HCT116 (cell line): ENCODE data around the gene KCNE4. TPM values are rescaled to one million over a fixed set of nuclear protein-coding genes. Genes with fewer than 3 reads are reported as not detected.

Experiments
- ATAC-seq: fragments of 200-7000 bp; cut with Tn5 transposase; 2 replicates; pipeline ENCODE4 v1.9.1; 2020; ENCODE audit warnings: mild to moderate bottlenecking, moderate library complexity
- BruUV-seq: library from RNA; stranded (reverse); fragments of 400-500 nt; replicated peaks from 2 replicates; lab custom pipeline; 2021; lab: Mats Ljungman, UMichigan
- CTCF ChIA-PET: fragments of 300-600 bp; sonication (Branson Sonifier 250); formaldehyde crosslinking; loops from one replicate; lab custom pipeline; 2021; ENCODE audit warnings: antibody characterized with exemption; lab: Charles Lee
- POLR2A ChIA-PET: fragments of 300-600, 350-600 bp; sonication (Branson Sonifier 250); formaldehyde crosslinking; loops from one replicate; lab custom pipeline; 2021; ENCODE audit warnings: antibody characterized with exemption; lab: Charles Lee
- RAD21 ChIA-PET, 2 experiments: fragments of 300-600 bp; sonication (Branson Sonifier 250); formaldehyde crosslinking; loops; one replicate each; lab custom pipeline; 2023; ENCODE audit warnings: low total read pairs in 2 of 2; ENCODE audit not compliant: uncharacterized antibody in 2 of 2, unreplicated experiment in 2 of 2, low non-redundant PET in 1 of 2; lab: Charles Lee
- DNase-seq: peaks from one replicate; pipeline ENCODE4 v3.0.0-alpha.2; 2010; ENCODE audit warnings: low read depth, low spot score
- H2AFZ ChIP-seq: fragments of 200-600 bp; shearing (Covaris generic), sonication (generic); 2 replicates; pipeline ENCODE4 v1.6.1; 2017; ENCODE audit warnings: low read depth, mixed run types, mixed read lengths, antibody characterized with exemption, low read length; ENCODE audit not compliant: poor library complexity, severe bottlenecking
- H3K27ac ChIP-seq: 2 replicates; pipeline ENCODE4 v1.5.1; 2012; ENCODE audit warnings: low read depth, low read length
- H3K27me3 ChIP-seq: fragments of 200-600 bp; sonication (generic); 2 replicates; pipeline ENCODE4 v1.6.1; 2016; ENCODE audit warnings: mixed run types, low read length, mixed read lengths; ENCODE audit not compliant: insufficient read depth
- H3K36me3 ChIP-seq, 2 experiments: fragments of 200-500 bp in 1 of 2; fragments of 200-600 bp in 1 of 2; sonication (Bioruptor generic) in 1 of 2; sonication (generic) in 1 of 2; 2 replicates each; pipeline versions ENCODE4 v1.5.1 to v1.6.1; 2014 to 2016; ENCODE audit warnings: low read length in 2 of 2, inconsistent platforms in 1 of 2, mixed read lengths in 1 of 2, mixed run types in 1 of 2; ENCODE audit not compliant: insufficient read depth in 2 of 2, control insufficient read depth in 1 of 2
- H3K4me1 ChIP-seq, 2 experiments: fragments of 200-600 bp in 1 of 2; sonication (generic) in 1 of 2; 2 replicates each; pipeline versions ENCODE4 v1.5.1 to v1.6.1; 2012 to 2017; ENCODE audit warnings: low read length in 2 of 2, inconsistent platforms in 1 of 2, mild to moderate bottlenecking in 1 of 2, mixed read lengths in 1 of 2, mixed run types in 1 of 2, moderate library complexity in 1 of 2; ENCODE audit not compliant: insufficient read depth in 2 of 2, control insufficient read depth in 1 of 2
- H3K4me2 ChIP-seq: fragments of 200-600 bp; sonication (generic); 2 replicates; pipeline ENCODE4 v1.6.1; 2017; ENCODE audit warnings: mixed run types, low read length, mixed read lengths
- H3K4me3 ChIP-seq, 2 experiments: fragments of 200-600 bp in 1 of 2; sonication (generic) in 1 of 2; replicated peaks in 1 of 2; 2 replicates each; pipeline ENCODE4 v1.5.1; 2011 to 2016; ENCODE audit warnings: low read length in 2 of 2, control low read depth in 1 of 2, low read depth in 1 of 2, mild to moderate bottlenecking in 1 of 2, mixed read lengths in 1 of 2, mixed run types in 1 of 2
- H3K79me2 ChIP-seq: fragments of 200-600 bp; sonication (generic); 2 replicates; pipeline ENCODE4 v1.6.1; 2017; ENCODE audit warnings: mild to moderate bottlenecking, mixed run types, low read length, moderate library complexity, mixed read lengths; ENCODE audit not compliant: insufficient read depth
- H3K9ac ChIP-seq: fragments of 200-600 bp; sonication (generic); 2 replicates; pipeline ENCODE4 v1.6.1; 2016; ENCODE audit warnings: low read length, mixed read lengths
- H3K9me2 ChIP-seq: fragments of 200-600 bp; sonication (generic), shearing (Covaris generic); 2 replicates; pipeline ENCODE4 v1.6.1; 2017; ENCODE audit warnings: mixed run types, mild to moderate bottlenecking, moderate library complexity; ENCODE audit not compliant: insufficient read depth
- H3K9me3 ChIP-seq, 2 experiments: fragments of 200-500 bp in 1 of 2; fragments of 200-600 bp in 1 of 2; sonication (Bioruptor generic) in 1 of 2; sonication (generic) in 1 of 2; 2 replicates each; pipeline ENCODE4 v1.6.1; 2014 to 2017; ENCODE audit warnings: low read length in 2 of 2, mixed read lengths in 2 of 2, inconsistent platforms in 1 of 2, low read depth in 1 of 2, mild to moderate bottlenecking in 1 of 2, mixed run types in 1 of 2, moderate library complexity in 1 of 2; ENCODE audit not compliant: control insufficient read depth in 1 of 2, insufficient read depth in 1 of 2
- H4K20me1 ChIP-seq: fragments of 200-600 bp; sonication (generic), shearing (Covaris generic); 2 replicates; pipeline ENCODE4 v1.6.1; 2017; ENCODE audit warnings: mixed run types, mild to moderate bottlenecking, moderate library complexity; ENCODE audit not compliant: insufficient read depth
- EGR1 ChIP-seq: IDR thresholded peaks from 2 replicates; pipeline ENCODE4 v1.6.1; 2012; ENCODE audit warnings: low read depth
- EZH2 ChIP-seq: fragments of 200-600 bp; sonication (generic); IDR thresholded peaks from 2 replicates; pipeline ENCODE4 v1.6.1; 2017; ENCODE audit warnings: antibody characterized with exemption, mixed run types
- EZH2phosphoT487 ChIP-seq: fragments of 200-600 bp; IDR thresholded peaks from 2 replicates; pipeline ENCODE4 v1.6.1; 2018; ENCODE audit warnings: antibody characterized with exemption, borderline replicate concordance
- SIN3A ChIP-seq: IDR thresholded peaks from 2 replicates; pipeline ENCODE4 v1.6.1; 2012; ENCODE audit warnings: low read depth
- SRF ChIP-seq: IDR thresholded peaks from 2 replicates; pipeline ENCODE4 v1.6.1; 2012; ENCODE audit warnings: low read depth
- YY1 ChIP-seq: IDR thresholded peaks from 2 replicates; pipeline ENCODE4 v1.6.1; 2011; ENCODE audit warnings: low read length, low read depth, moderate library complexity, mild to moderate bottlenecking; ENCODE audit not compliant: insufficient replicate concordance; ENCODE audit errors: extremely low read depth
- ZNF274 ChIP-seq: fragments of 200-500 bp; sonication (Bioruptor generic); IDR thresholded peaks from 2 replicates; pipeline ENCODE4 v1.6.1; 2014; ENCODE audit warnings: mild to moderate bottlenecking, low read depth, low read length, inconsistent platforms
- intact Hi-C: fragments of 100-400 bp; cut with micrococcal nuclease; formaldehyde crosslinking; loops from 2 replicates; pipeline ENCODE4 v1.10.0; 2022
- total RNA-seq: library from RNA; stranded (reverse); gene quantifications from one replicate; pipeline ENCODE4 v1.2.1, GENCODE V29; 2021; ENCODE audit not compliant: unreplicated experiment
- TF ChIP-seq, protein P1 (sequence below), 3 experiments: fragments of 200-600 bp in 1 of 3; sonication (generic) in 1 of 3; IDR thresholded peaks in 2 of 3; conservative IDR thresholded peaks in 1 of 3; 2 replicates each; pipeline ENCODE4 v1.5.1; 2012 to 2017; ENCODE audit warnings: low read depth in 2 of 3, low read length in 2 of 3, antibody characterized with exemption in 1 of 3, borderline replicate concordance in 1 of 3, control low read depth in 1 of 3, mild to moderate bottlenecking in 1 of 3, mixed read lengths in 1 of 3, mixed run types in 1 of 3, moderate library complexity in 1 of 3; ENCODE audit not compliant: insufficient read depth in 1 of 3
- TF ChIP-seq, protein P2 (sequence below): IDR thresholded peaks from 2 replicates; pipeline ENCODE4 v1.6.1; 2012
- TF ChIP-seq, protein P3 (sequence below): IDR thresholded peaks from 2 replicates; pipeline ENCODE4 v1.6.1; 2011; ENCODE audit warnings: mild to moderate bottlenecking, low read length, moderate library complexity; ENCODE audit not compliant: insufficient replicate concordance; ENCODE audit errors: extremely low read depth

The KCNE4 gene
- total RNA-seq, 1 experiment from 2014 or later: not detected

DNA sequence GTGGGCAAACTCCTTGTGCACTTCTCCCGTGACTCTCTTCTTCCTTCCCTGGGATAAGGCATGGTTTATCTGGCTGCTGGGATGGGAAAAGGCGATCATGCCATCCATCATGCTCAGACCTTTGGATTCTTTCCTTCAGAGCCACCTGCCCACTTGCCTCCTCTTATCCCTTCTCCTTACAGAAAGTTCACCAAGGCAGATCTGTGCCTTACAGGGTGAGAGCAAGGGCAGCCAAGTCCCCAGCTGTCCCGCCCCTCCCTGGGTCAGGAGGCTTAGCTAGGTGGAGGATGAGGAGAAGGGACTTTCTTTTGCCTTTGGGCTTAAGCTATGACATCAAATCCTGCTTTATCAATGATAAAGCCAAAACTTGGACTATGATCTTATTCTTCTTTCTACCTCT is 47.6 kb downstream of the KCNE4 start (continued):
- TF ChIP-seq, protein P1, sequence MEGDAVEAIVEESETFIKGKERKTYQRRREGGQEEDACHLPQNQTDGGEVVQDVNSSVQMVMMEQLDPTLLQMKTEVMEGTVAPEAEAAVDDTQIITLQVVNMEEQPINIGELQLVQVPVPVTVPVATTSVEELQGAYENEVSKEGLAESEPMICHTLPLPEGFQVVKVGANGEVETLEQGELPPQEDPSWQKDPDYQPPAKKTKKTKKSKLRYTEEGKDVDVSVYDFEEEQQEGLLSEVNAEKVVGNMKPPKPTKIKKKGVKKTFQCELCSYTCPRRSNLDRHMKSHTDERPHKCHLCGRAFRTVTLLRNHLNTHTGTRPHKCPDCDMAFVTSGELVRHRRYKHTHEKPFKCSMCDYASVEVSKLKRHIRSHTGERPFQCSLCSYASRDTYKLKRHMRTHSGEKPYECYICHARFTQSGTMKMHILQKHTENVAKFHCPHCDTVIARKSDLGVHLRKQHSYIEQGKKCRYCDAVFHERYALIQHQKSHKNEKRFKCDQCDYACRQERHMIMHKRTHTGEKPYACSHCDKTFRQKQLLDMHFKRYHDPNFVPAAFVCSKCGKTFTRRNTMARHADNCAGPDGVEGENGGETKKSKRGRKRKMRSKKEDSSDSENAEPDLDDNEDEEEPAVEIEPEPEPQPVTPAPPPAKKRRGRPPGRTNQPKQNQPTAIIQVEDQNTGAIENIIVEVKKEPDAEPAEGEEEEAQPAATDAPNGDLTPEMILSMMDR (IDR thresholded peaks at IDR 0.05 in 2 of 3, conservative IDR thresholded peaks at IDR 0.05 in 1 of 3; ENCODE audit: borderline replicate concordance in 1 of 3, insufficient read depth in 1 of 3, low read depth in 2 of 3, low read length in 2 of 3): no peak
- TF ChIP-seq, protein P2, sequence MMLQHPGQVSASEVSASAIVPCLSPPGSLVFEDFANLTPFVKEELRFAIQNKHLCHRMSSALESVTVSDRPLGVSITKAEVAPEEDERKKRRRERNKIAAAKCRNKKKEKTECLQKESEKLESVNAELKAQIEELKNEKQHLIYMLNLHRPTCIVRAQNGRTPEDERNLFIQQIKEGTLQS: no peak
- no peak for TF ChIP-seq YY1
- TF ChIP-seq, protein P3, sequence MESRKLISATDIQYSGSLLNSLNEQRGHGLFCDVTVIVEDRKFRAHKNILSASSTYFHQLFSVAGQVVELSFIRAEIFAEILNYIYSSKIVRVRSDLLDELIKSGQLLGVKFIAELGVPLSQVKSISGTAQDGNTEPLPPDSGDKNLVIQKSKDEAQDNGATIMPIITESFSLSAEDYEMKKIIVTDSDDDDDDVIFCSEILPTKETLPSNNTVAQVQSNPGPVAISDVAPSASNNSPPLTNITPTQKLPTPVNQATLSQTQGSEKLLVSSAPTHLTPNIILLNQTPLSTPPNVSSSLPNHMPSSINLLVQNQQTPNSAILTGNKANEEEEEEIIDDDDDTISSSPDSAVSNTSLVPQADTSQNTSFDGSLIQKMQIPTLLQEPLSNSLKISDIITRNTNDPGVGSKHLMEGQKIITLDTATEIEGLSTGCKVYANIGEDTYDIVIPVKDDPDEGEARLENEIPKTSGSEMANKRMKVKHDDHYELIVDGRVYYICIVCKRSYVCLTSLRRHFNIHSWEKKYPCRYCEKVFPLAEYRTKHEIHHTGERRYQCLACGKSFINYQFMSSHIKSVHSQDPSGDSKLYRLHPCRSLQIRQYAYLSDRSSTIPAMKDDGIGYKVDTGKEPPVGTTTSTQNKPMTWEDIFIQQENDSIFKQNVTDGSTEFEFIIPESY: no peak
- TF ChIP-seq EZH2: no peak
- TF ChIP-seq SRF: no peak
- TF ChIP-seq EZH2phosphoT487: no peak
- no peak for TF ChIP-seq SIN3A

DNA sequence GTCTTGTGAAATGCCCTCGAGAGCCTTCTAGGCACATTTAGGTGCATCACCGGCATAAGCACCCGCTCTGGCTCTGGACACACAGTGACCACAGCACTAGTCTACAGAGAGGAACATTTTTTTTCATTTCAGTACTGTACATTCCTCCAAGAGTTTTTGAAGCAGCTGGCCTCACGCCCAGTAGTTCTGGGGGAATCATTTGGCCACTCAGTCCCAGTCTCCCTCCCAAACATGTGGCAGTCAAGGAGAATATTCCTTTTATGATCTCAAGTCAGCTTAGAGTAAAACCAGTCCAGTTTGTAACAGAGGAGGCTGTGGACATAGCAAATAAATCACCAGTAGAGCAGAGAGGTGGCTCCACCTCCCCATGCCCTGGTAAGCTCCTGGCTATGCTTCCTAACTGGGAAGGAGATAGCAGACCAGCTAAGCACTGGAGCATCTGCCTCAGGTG is 48.1 kb downstream of the KCNE4 start:
- BruUV-seq: no TSS peak
- Histone ChIP-seq H3K27ac (no peak overlapping the region), H3K4me1 (peaks cover 8 to 15% of the 10 kb centered on the region in 2 experiments; a peak in 3 of 4 replicates), H3K9me2 (no peaks in the 10 kb centered on the region), H3K4me3 (no peak overlapping the region), H4K20me1 (no peaks in the 10 kb centered on the region), H3K4me2 (no peak overlapping the region), H3K27me3 (no peaks in the 10 kb centered on the region), H3K79me2 (no peaks in the 10 kb centered on the region), H2AFZ (no peak overlapping the region), H3K9me3 (no peaks in the 10 kb centered on the region), H3K9ac (no peak overlapping the region), H3K36me3 (no peaks in the 10 kb centered on the region)
- CTCF ChIA-PET: interaction anchor here (1.0 kb wide), 1 partner anchor 128 kb away, joined by 4 read pairs; no protein-coding TSS in a partner anchor
- POLR2A ChIA-PET: no interaction called here
- TF ChIP-seq ZNF274: no peak
- no peak for TF ChIP-seq EGR1
- ATAC-seq (no peak), DNase-seq (no peak)
- RAD21 ChIA-PET: interaction anchor here in 1 of 2 experiments (0.6 to 1.2 kb wide), 2 partner anchors 128 to 691 kb away, joined by 3 read pairs; no protein-coding TSS in a partner anchor
- intact Hi-C loops: no loop called here
